Osteoblast (primary cell): Measurements from ENCODE around the gene PRKCA. TPM values are rescaled to one million over a fixed set of nuclear protein-coding genes. Genes with fewer than 3 reads are reported as not detected.
"Not testable (repeated sequence)": the region's sequence is repeated elsewhere in the genome, so short reads cannot be mapped to it uniquely, and the experiment has no call there.

ENCODE experiments used
- DNase-seq: peaks from one replicate; pipeline ENCODE4 v3.0.0; 2011; ENCODE audit warnings: low spot score, mixed read lengths; ENCODE audit not compliant: insufficient read length; ENCODE audit errors: missing footprints
- H2AFZ ChIP-seq: 2 replicates; pipeline ENCODE4 v1.6.0; 2011; ENCODE audit warnings: mild to moderate bottlenecking, low read length
- H3K27ac ChIP-seq: 2 replicates; pipeline ENCODE4 v1.5.1; 2011; ENCODE audit warnings: mild to moderate bottlenecking, low read depth, low read length, moderate library complexity
- H3K27me3 ChIP-seq: 2 replicates; pipeline ENCODE4 v1.6.0; 2012; ENCODE audit warnings: mild to moderate bottlenecking, control low read depth, inconsistent platforms, low read length, moderate library complexity; ENCODE audit not compliant: insufficient read depth
- H3K36me3 ChIP-seq: 2 replicates; pipeline ENCODE4 v1.5.1; 2011; ENCODE audit warnings: mild to moderate bottlenecking, low read length, control low read depth, moderate library complexity; ENCODE audit not compliant: insufficient read depth
- H3K4me1 ChIP-seq: 2 replicates; pipeline ENCODE4 v1.5.1; 2011; ENCODE audit warnings: mild to moderate bottlenecking, low read length, control low read depth, moderate library complexity; ENCODE audit not compliant: insufficient read depth
- H3K4me2 ChIP-seq: 2 replicates; pipeline ENCODE4 v1.6.0; 2011; ENCODE audit warnings: mild to moderate bottlenecking, low read length; ENCODE audit not compliant: insufficient read depth
- H3K4me3 ChIP-seq: fragments of 200-600 bp; sonication (generic); 3 replicates; pipeline ENCODE4 v1.5.1; 2012; ENCODE audit warnings: mild to moderate bottlenecking, low read length, inconsistent platforms; ENCODE audit not compliant: insufficient read depth
- H3K79me2 ChIP-seq: 2 replicates; pipeline ENCODE4 v1.6.0; 2012; ENCODE audit warnings: mild to moderate bottlenecking, low read length, control low read depth, inconsistent platforms; ENCODE audit not compliant: insufficient read depth
- H3K9me3 ChIP-seq: 2 replicates; pipeline ENCODE4 v1.5.1; 2011; ENCODE audit warnings: low read depth, low read length, control low read depth
- H4K20me1 ChIP-seq: 2 replicates; pipeline ENCODE4 v1.6.0; 2012; ENCODE audit warnings: mild to moderate bottlenecking, low read length, control low read depth; ENCODE audit not compliant: insufficient read depth
- CTCF ChIP-seq: IDR thresholded peaks from 2 replicates; pipeline ENCODE4 v1.5.1; 2011; ENCODE audit warnings: mild to moderate bottlenecking, low read depth, low read length, moderate library complexity; ENCODE audit errors: extremely low read depth
- total RNA-seq: library from RNA; depleted of rRNA; stranded (reverse); fragments of >200 nt; gene quantifications from 2 replicates; pipeline ENCODE4 v1.2.3, GENCODE V29; 2012

The PRKCA gene
- total RNA-seq, 1 donor, result 46.0 TPM

- Histone ChIP-seq H2AFZ (no peak overlapping the region), H3K27me3 (no peaks in the 10 kb centered on the region), H3K79me2 (peaks cover 89% of the 10 kb centered on the region), H3K36me3 (peaks cover 16% of the 10 kb centered on the region), H3K4me1 (peaks cover 20% of the 10 kb centered on the region), H3K27ac (no peak overlapping the region), H3K4me2 (no peak overlapping the region), H4K20me1 (peaks cover 14% of the 10 kb centered on the region), H3K9me3 (no peaks in the 10 kb centered on the region), H3K4me3 (no peak overlapping the region)
- no peak for DNase-seq
- TF ChIP-seq CTCF, result no peak
Measured at GRCh38 chr17:66313995-66314659, 11.7 kb downstream of the PRKCA start.

- Histone ChIP-seq H4K20me1 (peaks cover 4% of the 10 kb centered on the region), H3K9me3 (no peaks in the 10 kb centered on the region), H3K4me2 (peak overlapping the region; percentile 34), H3K36me3 (peaks cover 5% of the 10 kb centered on the region), H3K27ac (peak overlapping the region; percentile 75), H3K27me3 (no peaks in the 10 kb centered on the region), H2AFZ (no peak overlapping the region), H3K4me1 (peaks cover 15% of the 10 kb centered on the region), H3K4me3 (no peak overlapping the region), H3K79me2 (peaks cover 88% of the 10 kb centered on the region)
- peak; percentile 74 for DNase-seq
- TF ChIP-seq CTCF, result no peak
Measured at GRCh38 chr17:66317629-66318028, 15.2 kb downstream of the PRKCA start.

DNA sequence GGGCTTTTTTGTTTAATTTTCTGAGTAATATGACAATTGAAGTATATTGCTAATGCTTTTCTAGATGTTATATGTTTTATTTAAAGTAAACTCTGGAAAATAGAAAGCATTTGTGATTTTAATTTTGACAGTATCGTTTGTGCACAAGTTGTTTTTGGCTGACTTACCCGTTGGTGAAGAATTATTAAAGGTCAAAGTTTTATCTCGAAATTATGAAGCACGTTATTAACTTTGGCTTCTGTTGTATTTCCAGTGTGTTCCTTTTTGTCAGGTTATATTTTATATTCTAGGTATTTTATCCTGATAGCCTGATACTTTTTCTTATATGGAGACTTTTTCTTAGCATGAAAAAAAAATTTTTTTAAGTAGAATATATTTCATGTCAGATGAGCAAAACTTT, 16.8 kb downstream of the PRKCA start:
- Histone ChIP-seq H3K9me3 (no peaks in the 10 kb centered on the region), H3K4me3 (no peak overlapping the region), H3K4me1 (peaks cover 15% of the 10 kb centered on the region), H3K4me2 (no peak overlapping the region), H4K20me1 (peaks cover 6% of the 10 kb centered on the region), H3K27me3 (no peaks in the 10 kb centered on the region), H2AFZ (no peak overlapping the region), H3K79me2 (peaks cover 87% of the 10 kb centered on the region), H3K36me3 (peaks cover 5% of the 10 kb centered on the region), H3K27ac (no peak overlapping the region)
- TF ChIP-seq CTCF, result no peak
- no peak for DNase-seq

- Histone ChIP-seq H3K4me3 (no peak overlapping the region), H3K79me2 (peaks cover 89% of the 10 kb centered on the region)
- no peak for DNase-seq
Measured at GRCh38 chr17:66322764-66323163, 20.4 kb downstream of the PRKCA start.

DNA sequence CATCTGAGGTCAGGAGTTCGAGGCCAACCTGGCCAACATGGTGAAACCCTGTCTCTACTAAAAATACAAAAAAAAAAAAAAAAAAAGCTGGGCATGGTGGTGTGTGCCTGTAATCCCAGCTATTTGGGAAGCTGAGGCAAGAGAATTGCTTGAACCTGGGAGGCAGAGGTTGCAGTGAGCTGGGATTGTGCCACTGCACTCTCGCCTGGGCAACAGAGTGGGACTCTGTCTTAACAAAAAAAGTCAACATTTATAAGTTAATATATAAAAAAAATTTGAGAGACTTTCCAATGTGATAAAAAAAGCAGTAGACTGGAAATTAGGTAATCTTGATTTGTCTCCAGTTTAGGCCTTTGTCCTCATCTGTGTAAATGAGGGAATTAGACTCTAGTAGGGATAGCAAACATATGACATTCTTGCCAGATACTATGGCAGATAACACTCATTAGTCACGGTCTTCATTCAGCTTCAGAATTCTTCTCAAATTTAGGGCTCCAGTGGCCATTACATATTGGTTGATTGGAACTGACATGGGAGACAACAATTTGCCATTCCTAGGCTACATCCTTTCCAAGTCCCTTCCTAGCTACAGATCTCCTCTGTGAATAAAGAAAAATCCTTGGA, 22.1 kb downstream of the PRKCA start:
- not testable (repeated sequence) for H3K27ac ChIP-seq, DNase-seq, H3K4me1 ChIP-seq, H3K27me3 ChIP-seq, H2AFZ ChIP-seq, H3K36me3 ChIP-seq, H3K4me3 ChIP-seq, H3K9me3 ChIP-seq, H3K4me2 ChIP-seq
- Histone ChIP-seq H4K20me1 (peaks cover 21% of the 10 kb centered on the region), H3K79me2 (peaks cover 90% of the 10 kb centered on the region)

More at GRCh38 chr17:66322764-66323163, 20.4 kb downstream of the PRKCA start:
- Histone ChIP-seq H3K27me3 (no peaks in the 10 kb centered on the region), H3K4me2 (no peak overlapping the region), H3K27ac (no peak overlapping the region), H4K20me1 (peaks cover 13% of the 10 kb centered on the region), H2AFZ (no peak overlapping the region), H3K36me3 (peaks cover 5% of the 10 kb centered on the region), H3K9me3 (no peaks in the 10 kb centered on the region), H3K4me1 (peaks cover 7% of the 10 kb centered on the region)
- TF ChIP-seq CTCF, result no peak
